ENCODE results near the gene NCAN. TPM values are rescaled to one million over a fixed set of nuclear protein-coding genes. Genes with fewer than 3 reads are reported as not detected.
A peak's percentile ranks its signal among the peaks of the same experiment; 100 is the strongest.

NCAN gene
- total and polyA plus RNA-seq, 3 donors from 2014 or later: 2.3 to 3.7 (median 3.3) TPM

DNA sequence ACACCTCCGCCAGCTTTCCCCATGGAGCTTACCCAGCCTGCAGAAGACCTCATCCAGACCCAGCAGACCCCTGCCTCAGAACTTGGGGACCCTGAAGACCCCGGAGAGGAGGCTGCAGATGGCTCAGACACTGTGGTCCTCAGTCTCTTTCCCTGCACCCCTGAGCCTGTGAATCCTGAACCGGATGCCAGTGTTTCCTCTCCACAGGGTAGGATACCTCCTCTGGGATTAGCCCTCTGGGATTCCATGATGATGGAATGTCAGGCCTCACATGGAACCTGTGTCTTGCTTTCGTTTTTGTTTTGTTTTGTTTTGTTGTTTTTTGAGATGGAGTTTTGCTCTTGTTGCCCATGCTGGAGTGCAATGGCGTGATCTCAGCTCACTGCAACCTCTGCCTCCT lies 17.8 kb upstream of the NCAN start:
- Histone ChIP-seq H3K9me3 (no peaks in the 10 kb centered on the region), H3K4me3 (no peak overlapping the region)
- 75 to 76% methylated on average over 3 to 5 of the region's 5 CpGs for WGBS, 2 donors

DNA sequence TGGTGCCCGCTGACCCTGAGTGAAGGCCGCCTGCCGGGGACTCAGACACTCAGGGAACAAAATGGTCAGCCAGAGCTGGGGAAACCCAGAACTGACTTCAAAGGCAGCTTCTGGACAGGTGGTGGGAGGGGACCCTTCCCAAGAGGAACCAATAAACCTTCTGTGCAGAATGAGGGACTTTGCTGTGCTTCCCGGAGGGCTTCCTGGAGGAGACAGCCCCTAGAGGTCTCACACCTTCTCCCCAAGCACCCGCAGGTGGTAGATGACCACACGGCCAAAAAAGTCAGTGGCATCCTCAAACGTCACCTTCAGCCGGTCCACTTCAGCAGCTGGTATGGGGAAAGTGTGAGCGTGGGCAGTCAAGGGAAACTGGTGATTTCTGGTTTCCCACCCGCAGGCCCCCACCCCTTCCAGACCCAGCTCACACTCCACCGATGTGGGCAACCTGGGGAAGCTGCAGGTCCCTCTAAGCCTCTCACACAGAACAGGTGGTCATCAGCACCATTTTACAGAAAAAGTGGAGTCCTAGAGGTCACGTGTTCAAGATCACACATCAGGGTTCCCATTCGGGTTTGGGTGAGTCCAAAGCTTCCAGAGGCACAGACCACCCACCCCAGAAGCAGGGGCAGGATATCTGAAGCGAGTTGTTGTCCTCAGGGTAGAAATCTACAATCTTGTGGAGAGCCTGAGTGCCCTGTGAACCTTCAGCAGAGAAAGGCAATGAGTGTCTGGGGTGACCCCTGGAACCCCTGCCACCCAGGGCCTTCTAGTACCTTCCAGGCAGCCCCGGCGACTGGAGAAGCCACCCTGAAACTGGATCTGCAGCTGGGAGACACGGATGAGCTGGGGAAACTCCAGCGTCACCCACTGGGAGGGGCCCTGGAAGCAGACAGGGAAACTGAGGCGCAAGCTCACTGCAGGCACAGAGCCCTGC lies 9.8 kb upstream of the NCAN start:
- intact Hi-C loops (cut with DNase I; ENCODE audit: low total_unique reads): no loop called here
- Histone ChIP-seq H3K27me3 (no peaks in the 10 kb centered on the region), H3K4me1 (peaks cover 6% of the 10 kb centered on the region), H3K4me3 (peak overlapping the region in 1 of 2 donors; percentile 62), H3K36me3 (ENCODE audit: low read depth, missing control alignments) (no peaks in the 10 kb centered on the region), H3K27ac (no peak overlapping the region), H3K9me3 (no peaks in the 10 kb centered on the region)
- WGBS, 2 donors: 80 to 86% methylated on average over 8 to 19 of the region's 19 CpGs
- TF ChIP-seq POLR2A (IDR thresholded peaks at IDR 0.05): no peak
- TF ChIP-seq, protein P1, sequence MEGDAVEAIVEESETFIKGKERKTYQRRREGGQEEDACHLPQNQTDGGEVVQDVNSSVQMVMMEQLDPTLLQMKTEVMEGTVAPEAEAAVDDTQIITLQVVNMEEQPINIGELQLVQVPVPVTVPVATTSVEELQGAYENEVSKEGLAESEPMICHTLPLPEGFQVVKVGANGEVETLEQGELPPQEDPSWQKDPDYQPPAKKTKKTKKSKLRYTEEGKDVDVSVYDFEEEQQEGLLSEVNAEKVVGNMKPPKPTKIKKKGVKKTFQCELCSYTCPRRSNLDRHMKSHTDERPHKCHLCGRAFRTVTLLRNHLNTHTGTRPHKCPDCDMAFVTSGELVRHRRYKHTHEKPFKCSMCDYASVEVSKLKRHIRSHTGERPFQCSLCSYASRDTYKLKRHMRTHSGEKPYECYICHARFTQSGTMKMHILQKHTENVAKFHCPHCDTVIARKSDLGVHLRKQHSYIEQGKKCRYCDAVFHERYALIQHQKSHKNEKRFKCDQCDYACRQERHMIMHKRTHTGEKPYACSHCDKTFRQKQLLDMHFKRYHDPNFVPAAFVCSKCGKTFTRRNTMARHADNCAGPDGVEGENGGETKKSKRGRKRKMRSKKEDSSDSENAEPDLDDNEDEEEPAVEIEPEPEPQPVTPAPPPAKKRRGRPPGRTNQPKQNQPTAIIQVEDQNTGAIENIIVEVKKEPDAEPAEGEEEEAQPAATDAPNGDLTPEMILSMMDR (IDR thresholded peaks at IDR 0.05): no peak
- no peak for DNase-seq

More for the DNA sequence above, 17.8 kb upstream of the NCAN start:
- Histone ChIP-seq H3K4me1 (peaks cover 17% of the 10 kb centered on the region), H3K27ac (no peak overlapping the region), H3K27me3 (no peaks in the 10 kb centered on the region), H3K36me3 (ENCODE audit: low read depth, missing control alignments) (no peaks in the 10 kb centered on the region)
- TF ChIP-seq POLR2A (IDR thresholded peaks at IDR 0.05): no peak
- TF ChIP-seq, protein P1 (IDR thresholded peaks at IDR 0.05): no peak
- DNase-seq: no peak
- intact Hi-C loops (cut with DNase I; ENCODE audit: low total_unique reads): no loop called here

DNA sequence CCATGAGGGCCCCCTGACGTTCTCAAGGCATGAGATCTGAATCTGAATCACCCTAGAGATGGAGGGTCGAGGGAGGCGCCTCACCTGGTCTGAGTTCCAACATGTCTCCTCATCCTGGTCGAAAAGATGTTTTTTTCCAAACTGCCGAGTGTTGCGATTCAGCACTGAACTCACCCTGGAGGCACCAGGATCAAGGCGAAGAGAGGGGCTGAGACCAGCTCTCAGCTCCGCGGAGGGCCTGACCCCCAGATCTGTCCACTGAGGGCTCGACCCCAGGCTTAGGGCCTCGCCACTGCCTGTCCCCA lies 9.1 kb upstream of the NCAN start:
- peaks cover 6% of the 10 kb centered on the region for H3K4me1 ChIP-seq
- intact Hi-C loops (cut with DNase I; ENCODE audit: low total_unique reads): no loop called here

DNA sequence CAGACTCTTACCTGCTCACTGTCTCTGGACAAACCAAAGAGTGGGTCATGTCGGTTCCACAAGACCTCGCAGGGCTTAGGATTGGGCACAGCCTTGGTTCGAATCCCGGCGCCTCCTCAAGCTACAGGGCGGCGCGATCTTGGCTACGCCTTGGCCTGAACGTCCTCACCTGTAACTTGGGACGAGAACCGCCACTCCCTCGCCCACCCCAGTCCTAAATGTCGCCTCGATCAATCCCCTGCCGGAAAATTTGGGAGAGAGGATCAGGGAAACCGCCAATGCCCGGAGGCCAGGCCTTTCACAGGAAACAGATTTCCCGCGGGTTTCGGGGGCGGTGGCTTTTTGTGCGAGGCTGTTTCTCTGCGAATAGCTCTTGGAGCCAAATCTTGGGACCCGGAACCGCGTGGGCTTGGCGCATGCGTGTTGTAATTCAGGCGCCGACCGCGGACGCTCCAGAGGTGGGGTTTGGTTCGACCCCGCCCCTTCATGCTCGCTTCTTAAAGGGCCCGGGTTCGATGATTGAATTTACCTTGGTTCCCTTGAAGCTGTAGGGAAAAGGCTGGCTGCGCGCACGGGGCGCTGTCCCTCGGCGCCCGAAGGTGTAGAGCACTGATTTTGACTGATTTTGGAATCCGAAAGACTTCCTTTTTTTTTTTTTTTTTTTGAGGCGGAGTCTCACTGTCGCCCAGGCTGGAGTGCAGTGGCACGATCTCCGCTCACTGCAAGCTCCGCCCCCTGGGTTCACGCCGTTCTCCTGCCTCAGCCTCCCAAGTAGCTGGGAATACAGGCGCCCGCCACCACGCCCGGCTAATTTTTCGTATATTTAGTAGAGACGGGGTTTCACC lies 8.5 kb upstream of the NCAN start, which contains the start of gene NR2C2AP:
NR2C2AP (minus strand) TSS at position 403 of the 845 bp plus-strand sequence; CDS start at position 49, 354 bp downstream.
- peak; percentile 92 for DNase-seq
- Histone ChIP-seq H3K27me3 (no peaks in the 10 kb centered on the region), H3K4me1 (peaks cover 6% of the 10 kb centered on the region), H3K9me3 (no peaks in the 10 kb centered on the region), H3K36me3 (ENCODE audit: low read depth, missing control alignments) (no peaks in the 10 kb centered on the region), H3K27ac (peak within 1 kb of the TSS in 1 of 2 donors; percentile 69), H3K4me3 (peak within 1 kb of the TSS; percentile 60 to 62)
- TF ChIP-seq POLR2A (IDR thresholded peaks at IDR 0.05): no peak
- TF ChIP-seq, protein P1 (IDR thresholded peaks at IDR 0.05): peak in 1 of 3 experiments; percentile 16
- 7 to 8% methylated on average over 43 to 60 of the region's 60 CpGs for WGBS, 2 donors
- intact Hi-C loops (cut with DNase I; ENCODE audit: low total_unique reads): no loop called here

More for the DNA sequence above, 9.1 kb upstream of the NCAN start:
- Histone ChIP-seq H3K36me3 (ENCODE audit: low read depth, missing control alignments) (no peaks in the 10 kb centered on the region), H3K27me3 (no peaks in the 10 kb centered on the region), H3K4me3 (peak overlapping the region; percentile 60 to 62), H3K27ac (peak overlapping the region in 1 of 2 donors; percentile 69), H3K9me3 (no peaks in the 10 kb centered on the region)
- WGBS, 2 donors: 9 to 12% methylated on average over 7 to 11 of the region's 11 CpGs
- TF ChIP-seq POLR2A (IDR thresholded peaks at IDR 0.05): no peak
- TF ChIP-seq, protein P1 (IDR thresholded peaks at IDR 0.05): no peak
- no peak for DNase-seq
